H1 (cell line): Measurements from ENCODE around the gene FAT1. TPM values are rescaled to one million over a fixed set of nuclear protein-coding genes. Genes with fewer than 3 reads are reported as not detected.
A peak's percentile ranks its signal among the peaks of the same experiment; 100 is the strongest.

Source experiments
- CTCF ChIA-PET: fragments of 300-600 bp; sonication (Branson Sonifier 250); formaldehyde crosslinking; loops from one replicate; lab custom pipeline; 2021; ENCODE audit not compliant: partially characterized antibody; lab: Charles Lee
- POLR2A ChIA-PET: fragments of 300-600 bp; sonication (Branson Sonifier 250); formaldehyde crosslinking; loops from one replicate; lab custom pipeline; 2021; ENCODE audit warnings: inconsistent platforms; ENCODE audit not compliant: partially characterized antibody; lab: Charles Lee
- DNase-seq, 2 experiments: peaks; one replicate each; pipeline versions ENCODE4 v3.0.0 to v3.0.0-alpha.2; 2010 to 2022; ENCODE audit warnings: low spot score in 2 of 2, low read depth in 1 of 2, mixed read lengths in 1 of 2
- FAIRE-seq: peaks from 2 replicates; lab custom pipeline; 2011; peaks lifted over from hg19 to GRCh38; lab: Jason Lieb, UNC
- H2AFZ ChIP-seq: 2 replicates; pipeline ENCODE4 v1.8.1; 2012; ENCODE audit warnings: low read length, inconsistent platforms
- H2AK5ac ChIP-seq: 2 replicates; pipeline ENCODE4 v1.6.1; 2013; ENCODE audit warnings: low read depth, low read length
- H2BK120ac ChIP-seq: replicated peaks from 2 replicates; pipeline ENCODE3; 2013; ENCODE audit warnings: low read depth, low read length, inconsistent platforms
- H2BK12ac ChIP-seq: 2 replicates; pipeline ENCODE4 v1.6.1; 2013; ENCODE audit warnings: low read depth, low read length
- H2BK15ac ChIP-seq: 2 replicates; pipeline ENCODE4 v1.6.1; 2013; ENCODE audit warnings: low read length
- H2BK20ac ChIP-seq: 2 replicates; pipeline ENCODE4 v1.6.1; 2013; ENCODE audit warnings: low read length
- H2BK5ac ChIP-seq: 2 replicates; pipeline ENCODE4 v1.6.1; 2013; ENCODE audit warnings: low read depth, low read length
- H3K14ac ChIP-seq: 2 replicates; pipeline ENCODE4 v1.6.1; 2013; ENCODE audit warnings: inconsistent platforms; ENCODE audit not compliant: insufficient read length
- H3K18ac ChIP-seq: 2 replicates; pipeline ENCODE4 v1.6.1; 2013; ENCODE audit warnings: low read length; ENCODE audit errors: extremely low read depth
- H3K23ac ChIP-seq: 2 replicates; pipeline ENCODE4 v1.6.1; 2013; ENCODE audit warnings: inconsistent platforms; ENCODE audit not compliant: insufficient read length
- H3K23me2 ChIP-seq: 2 replicates; pipeline ENCODE4 v1.6.1; 2013; ENCODE audit warnings: low read depth, low read length
- H3K27ac ChIP-seq: 2 replicates; pipeline ENCODE4 v1.6.1; 2011; ENCODE audit warnings: low read depth, low read length, inconsistent platforms
- H3K27me3 ChIP-seq, 4 experiments: replicated peaks in 1 of 4; 1 replicate in 1 of 4; 2 replicates in 3 of 4; pipeline versions ENCODE4 v1.6.1 to v1.8.1; 2011 to 2013; ENCODE audit warnings: low read length in 3 of 4, mild to moderate bottlenecking in 3 of 4, inconsistent platforms in 2 of 4, mixed read lengths in 2 of 4, moderate library complexity in 1 of 4; ENCODE audit not compliant: control insufficient read depth in 3 of 4, insufficient read depth in 3 of 4; ENCODE audit errors: extremely low read depth in 1 of 4
- H3K36me3 ChIP-seq, 4 experiments: 2 replicates each; pipeline versions ENCODE4 v1.6.1 to v1.8.1; 2011 to 2013; ENCODE audit warnings: mild to moderate bottlenecking in 4 of 4, low read length in 3 of 4, moderate library complexity in 2 of 4, control low read depth in 1 of 4, inconsistent platforms in 1 of 4; ENCODE audit not compliant: insufficient read depth in 4 of 4, control insufficient read depth in 2 of 4
- H3K4ac ChIP-seq: replicated peaks from 2 replicates; pipeline ENCODE3; 2013; ENCODE audit warnings: low read length, low read depth, mixed read lengths, inconsistent platforms; ENCODE audit not compliant: insufficient read length
- H3K4me1 ChIP-seq, 4 experiments: replicated peaks in 1 of 4; 1 replicate in 1 of 4; 2 replicates in 3 of 4; pipeline versions ENCODE4 v1.6.1 to v1.8.1; 2011 to 2013; ENCODE audit warnings: low read length in 3 of 4, inconsistent platforms in 2 of 4, mixed read lengths in 1 of 4; ENCODE audit not compliant: insufficient read depth in 4 of 4, control insufficient read depth in 3 of 4
- H3K4me2 ChIP-seq, 2 experiments: 2 replicates each; pipeline versions ENCODE4 v1.6.1 to v1.8.1; 2011 to 2013; ENCODE audit warnings: low read depth in 2 of 2, low read length in 2 of 2, control low read depth in 1 of 2, inconsistent platforms in 1 of 2, mild to moderate bottlenecking in 1 of 2; ENCODE audit not compliant: insufficient read depth in 1 of 2
- H3K4me3 ChIP-seq, 4 experiments: fragments of 200-600, 300-600 bp in 1 of 4; sonication (generic), shearing (Covaris generic), sonication (Bioruptor Twin) in 1 of 4; 2 replicates each; pipeline versions ENCODE4 v1.5.1 to v1.8.1; 2011 to 2016; ENCODE audit warnings: low read length in 4 of 4, low read depth in 3 of 4, control low read depth in 2 of 4, inconsistent platforms in 2 of 4, mild to moderate bottlenecking in 2 of 4, mixed read lengths in 1 of 4, moderate library complexity in 1 of 4; ENCODE audit not compliant: insufficient read depth in 2 of 4; ENCODE audit errors: extremely low read depth in 1 of 4
- H3K56ac ChIP-seq: replicated peaks from 2 replicates; pipeline ENCODE3; 2013; ENCODE audit warnings: low read depth, mild to moderate bottlenecking, mixed read lengths, low read length, inconsistent platforms; ENCODE audit not compliant: insufficient read length
- H3K79me1 ChIP-seq: 2 replicates; pipeline ENCODE4 v1.6.1; 2013; ENCODE audit warnings: low read depth, low read length, control low read depth
- H3K79me2 ChIP-seq, 2 experiments: 2 replicates each; pipeline versions ENCODE4 v1.6.1 to v1.8.1; 2012 to 2013; ENCODE audit warnings: low read length in 2 of 2, mild to moderate bottlenecking in 2 of 2, inconsistent platforms in 1 of 2; ENCODE audit not compliant: insufficient read depth in 2 of 2, control insufficient read depth in 1 of 2
- H3K9ac ChIP-seq, 4 experiments: replicated peaks in 1 of 4; 1 replicate in 1 of 4; 2 replicates in 3 of 4; pipeline versions ENCODE4 v1.6.1 to v1.8.1; 2011 to 2013; ENCODE audit warnings: low read depth in 3 of 4, low read length in 3 of 4, control low read depth in 2 of 4, mild to moderate bottlenecking in 2 of 4, moderate library complexity in 2 of 4, inconsistent platforms in 1 of 4; ENCODE audit errors: extremely low read depth in 1 of 4
- H3K9me3 ChIP-seq, 2 experiments: 2 replicates each; pipeline versions ENCODE4 v1.6.1 to v1.8.1; 2012 to 2013; ENCODE audit warnings: mild to moderate bottlenecking in 2 of 2, moderate library complexity in 2 of 2, control low read depth in 1 of 2, inconsistent platforms in 1 of 2, low read depth in 1 of 2, low read length in 1 of 2, mixed read lengths in 1 of 2; ENCODE audit not compliant: insufficient read depth in 2 of 2
- H4K20me1 ChIP-seq, 2 experiments: replicated peaks in 1 of 2; 2 replicates each; pipeline versions ENCODE3 to v1.8.1; 2011 to 2013; ENCODE audit warnings: inconsistent platforms in 2 of 2, low read length in 2 of 2, mild to moderate bottlenecking in 1 of 2; ENCODE audit not compliant: insufficient read depth in 2 of 2, control insufficient read depth in 1 of 2
- H4K5ac ChIP-seq: 2 replicates; pipeline ENCODE4 v1.6.1; 2013; ENCODE audit warnings: low read length, low read depth, mixed read lengths, inconsistent platforms; ENCODE audit not compliant: insufficient read length
- H4K8ac ChIP-seq: 2 replicates; pipeline ENCODE4 v1.8.0; 2013; ENCODE audit warnings: mild to moderate bottlenecking, moderate library complexity, low read length, inconsistent platforms; ENCODE audit not compliant: insufficient read depth; ENCODE audit errors: extremely low read depth
- H4K91ac ChIP-seq: replicated peaks from 2 replicates; pipeline ENCODE3; 2013; ENCODE audit warnings: low read length, mixed read lengths, inconsistent platforms; ENCODE audit not compliant: insufficient read length
- EGR1 ChIP-seq: IDR thresholded peaks from 2 replicates; pipeline ENCODE4 v1.6.1; 2011; ENCODE audit warnings: low read depth, low read length, borderline replicate concordance
- HDAC2 ChIP-seq, 2 experiments: fragments of 300-600 bp in 1 of 2; sonication (generic) in 1 of 2; IDR thresholded peaks; 2 replicates each; pipeline ENCODE4 v1.6.1; 2011 to 2012; ENCODE audit warnings: low read depth in 2 of 2, low read length in 2 of 2, mild to moderate bottlenecking in 2 of 2, moderate library complexity in 2 of 2, borderline replicate concordance in 1 of 2, inconsistent platforms in 1 of 2
- HDAC6 ChIP-seq: IDR thresholded peaks from one replicate; pipeline ENCODE4 v1.7.1; 2012; ENCODE audit warnings: low read depth, mild to moderate bottlenecking, inconsistent platforms, low read length, moderate library complexity
- KDM5A ChIP-seq: fragments of 200-600 bp; IDR thresholded peaks from 2 replicates; pipeline ENCODE4 v1.7.1; 2012; ENCODE audit warnings: mild to moderate bottlenecking, low read length, inconsistent platforms, mixed read lengths
- MAFK ChIP-seq: IDR thresholded peaks from 2 replicates; pipeline ENCODE4 v1.6.1; 2012; ENCODE audit warnings: low read depth, mild to moderate bottlenecking, improper control_type of control experiment, low read length
- NANOG ChIP-seq: IDR thresholded peaks from 2 replicates; pipeline ENCODE4 v1.6.1; 2011; ENCODE audit warnings: low read length, low read depth, mild to moderate bottlenecking, inconsistent platforms; ENCODE audit not compliant: insufficient read depth, poor library complexity, severe bottlenecking
- PHF8 ChIP-seq: fragments of 200-600 bp; sonication (generic); conservative IDR thresholded peaks from 2 replicates; pipeline ENCODE4 v1.7.1; 2012; ENCODE audit warnings: low read depth, mild to moderate bottlenecking, inconsistent platforms, low read length, moderate library complexity
- RNF2 ChIP-seq: fragments of 200-900, 300-1000 bp; sonication (generic); IDR thresholded peaks from 2 replicates; pipeline ENCODE4 v1.7.1; 2016; ENCODE audit warnings: borderline replicate concordance, low read depth, mild to moderate bottlenecking, antibody characterized with exemption, low read length; ENCODE audit not compliant: poor library complexity, severe bottlenecking; ENCODE audit errors: missing control alignments
- SP1 ChIP-seq: IDR thresholded peaks from 2 replicates; pipeline ENCODE4 v1.6.1; 2011; ENCODE audit warnings: low read depth, low read length
- SP2 ChIP-seq: IDR thresholded peaks from 2 replicates; pipeline ENCODE4 v1.6.1; 2012; ENCODE audit warnings: mild to moderate bottlenecking, low read length, inconsistent platforms
- ZNF274 ChIP-seq: IDR thresholded peaks from 2 replicates; pipeline ENCODE4 v1.7.0; 2012; ENCODE audit warnings: low read length, borderline replicate concordance; ENCODE audit errors: extremely low read depth
- WGBS, 2 experiments: shearing (Covaris generic) in 1 of 2; methylation state at CpG; one replicate each; pipeline versions ENCODE4 v1.1.6 to v1.1.7; 2013 to 2015; ENCODE audit warnings: low lambda C conversion rate in 2 of 2, mixed read lengths in 2 of 2, inconsistent platforms in 1 of 2, low coverage in 1 of 2, missing lambda C conversion rate in 1 of 2; ENCODE audit not compliant: insufficient replicate concordance in 2 of 2, insufficient coverage in 1 of 2, insufficient read length in 1 of 2; ENCODE audit errors: extremely low coverage in 1 of 2, missing lambda C conversion rate in 1 of 2; 5-methylcytosine and 5-hydroxymethylcytosine counted together
- polyA plus RNA-seq, 7 experiments: library from polyadenylated mRNA; depleted of rRNA in 3 of 7; stranded (reverse) in 5 of 7; unstranded in 2 of 7; fragments of >200 nt in 5 of 7; fragments of 200-250 nt in 2 of 7; gene quantifications; 1 replicate in 5 of 7; 2 replicates in 1 of 7; 4 replicates in 1 of 7; pipeline versions ENCODE4 v1.2.1 to v1.2.3, GENCODE V29; 2011 to 2013; ENCODE audit warnings: missing spikeins in 2 of 7, mixed read lengths in 2 of 7
- total RNA-seq: library from RNA; stranded (reverse); fragmentation: NEBNext Ultra II Directional; extraction: Animal tissue kit (Norgen Biotek cat#: 25700); gene quantifications from 2 replicates; pipeline ENCODE4 v1.2.1, GENCODE V29; 2021

Gene FAT1
- total and polyA plus RNA-seq, 2 of the 8 experiments (the other 6 are each of a cell fraction or from before 2014, with no cell fraction given) = 94.4 to 137 TPM

GRCh38 chr4:186688150-186688943 lies 35.3 kb downstream of the FAT1 start:
- Histone ChIP-seq H3K4ac (no peak overlapping the region), H4K5ac (peak overlapping the region; percentile 70), H2BK15ac (no peak overlapping the region), H2BK120ac (no peak overlapping the region), H4K8ac (no peak overlapping the region), H2AK5ac (no peak overlapping the region), H3K9ac (no peak overlapping the region), H3K4me2 (peak overlapping the region; percentile 64), H4K91ac (peak overlapping the region; percentile 45), H3K18ac (peak overlapping the region; percentile 26; the same call in 1 of the 2 replicates), H3K27ac (no peak overlapping the region; the same call in 1 of the 2 replicates), H3K79me1 (peaks cover 3% of the 10 kb centered on the region), H4K20me1 (no peaks in the 10 kb centered on the region), H3K9me3 (no peaks in the 10 kb centered on the region), H2BK5ac (no peak overlapping the region), H2BK12ac (no peak overlapping the region), H3K36me3 (peaks cover 0 to 19% (median 0%) of the 10 kb centered on the region in 4 experiments; a peak in 1 of 8 replicates), H2AFZ (no peak overlapping the region), H3K4me3 (peak overlapping the region in 3 of 4 experiments; percentile 7 to 49 (median 9); a peak in 5 of 8 replicates), H3K4me1 (peaks cover 4 to 47% (median 34%) of the 10 kb centered on the region in 4 experiments), H3K79me2 (peaks cover 7 to 80% of the 10 kb centered on the region in 2 experiments), H2BK20ac (no peak overlapping the region), H3K14ac (no peak overlapping the region), H3K23me2 (no peaks in the 10 kb centered on the region), H3K56ac (no peak overlapping the region), H3K27me3 (no peaks in the 10 kb centered on the region), H3K23ac (no peak overlapping the region)
- ChIA-PET CTCF (no interaction called here), POLR2A (interaction anchor here (0.6 to 1.9 kb wide), 9 partner anchors 12 to 390 kb away, joined by 3 to 5 read pairs (median 3); partner anchors contain the start of gene FAT1)
- WGBS, 2 experiments = 3% methylated on average over 11 of the region's 12 CpGs; no CpG with 5 or more reads in 1 of the 2 experiments
- peak; percentile 65 to 90 for DNase-seq
- FAIRE-seq = peak; percentile 88
- no peak for TF ChIP-seq ZNF274
- peak; percentile 93 to 96 for TF ChIP-seq HDAC2 (IDR thresholded peaks at IDR 0.05; ENCODE audit: borderline replicate concordance in 1 of 2, low read depth in 2 of 2, low read length in 2 of 2)
- peak; percentile 88 for TF ChIP-seq NANOG
- TF ChIP-seq SP2 = no peak
- TF ChIP-seq EGR1 = 0 out of 2 replicates have a peak, but pooled peaks have one; percentile 48
- TF ChIP-seq PHF8 = no peak
- TF ChIP-seq HDAC6 = no peak
- no peak; the same call in 1 of the 2 replicates for TF ChIP-seq SP1
- no peak for TF ChIP-seq RNF2
- no peak for TF ChIP-seq KDM5A
- no peak for TF ChIP-seq MAFK
